K562 (cell line): ENCODE results near the gene ZCCHC4. TPM values are rescaled to one million over a fixed set of nuclear protein-coding genes. Genes with fewer than 3 reads are reported as not detected.

Experiments
- ELF4 ChIP-seq: fragments of 450-650 bp; formaldehyde crosslinking; IDR thresholded peaks from 2 replicates; pipeline ENCODE4 v1.4.0; 2022; ENCODE audit warnings: missing genetic modification characterization
- FUS ChIP-seq: fragments of 200-400 bp; formaldehyde crosslinking; optimal IDR thresholded peaks from 2 replicates; pipeline ENCODE3; 2017; ENCODE audit warnings: low read depth, low read length
- JUNB ChIP-seq: fragments of 450-650 bp; formaldehyde crosslinking; conservative IDR thresholded peaks from 2 replicates; pipeline ENCODE4 v1.4.0; 2020; ENCODE audit warnings: mild to moderate bottlenecking
- POU5F1 ChIP-seq: fragments of 150-350 bp; IDR thresholded peaks from 2 replicates; pipeline ENCODE4 v1.6.1; 2014; ENCODE audit warnings: borderline replicate concordance, low read length, low read depth, mild to moderate bottlenecking; ENCODE audit not compliant: partially characterized antibody
- RAD51 ChIP-seq: fragments of 450-650 bp; IDR thresholded peaks from 2 replicates; pipeline ENCODE4 v1.7.1; 2016; ENCODE audit warnings: low read depth, mild to moderate bottlenecking, borderline replicate concordance
- SREBF1 ChIP-seq: fragments of 150-350 bp; IDR thresholded peaks from 2 replicates; pipeline ENCODE4 v1.6.1; 2014; ENCODE audit warnings: antibody characterized with exemption, low read depth, low read length, borderline replicate concordance
- ZNF133 ChIP-seq: fragments of 250-450 bp; sonication (Bioruptor Pico); IDR thresholded peaks from 2 replicates; pipeline ENCODE4 v1.4.0; 2020; ENCODE audit warnings: mild to moderate bottlenecking
- ZNF184 ChIP-seq: sonication (generic); formaldehyde crosslinking; IDR thresholded peaks from 2 replicates; pipeline ENCODE4 v1.5.0; 2020; ENCODE audit warnings: missing genetic modification reagents
- ZNF76 ChIP-seq: fragments of 250-450 bp; sonication (Bioruptor Pico); IDR thresholded peaks from 2 replicates; pipeline ENCODE4 v1.4.0; 2020; ENCODE audit warnings: mild to moderate bottlenecking, moderate library complexity, borderline replicate concordance
- polyA plus RNA-seq, 8 experiments: library from polyadenylated mRNA; depleted of rRNA in 4 of 8; stranded (reverse) in 5 of 8; unstranded in 3 of 8; fragments of >200 nt; fragmentation: Nextera tagmentation in 2 of 8; fragmentation: Illumina TruSeq in 1 of 8; extraction: Ambion mirVana in 2 of 8; extraction: Trizol in 1 of 8; gene quantifications; 2 replicates each; pipeline versions ENCODE4 v1.2.1 to v1.2.3, GENCODE V29; 2011 to 2014; ENCODE audit warnings: inconsistent platforms in 1 of 8, missing spikeins in 1 of 8
- total RNA-seq, 7 experiments: library from RNA; depleted of rRNA in 6 of 7; stranded (reverse); fragments of >200 nt in 6 of 7; fragmentation: Illumina TruSeq in 2 of 7; extraction: Trizol in 2 of 7; gene quantifications; 2 replicates each; pipeline versions ENCODE4 v1.2.1 to v1.2.3, GENCODE V29; 2011 to 2021; ENCODE audit warnings: low replicate concordance in 1 of 7
- TF ChIP-seq, protein P1 (sequence below): fragments of 200-600 bp; sonication (generic); IDR thresholded peaks from one replicate; pipeline ENCODE4 v1.6.1; 2012; ENCODE audit warnings: mild to moderate bottlenecking, low read depth, low read length, inconsistent platforms
- TF ChIP-seq, protein P2 (sequence below): fragments of 250-450 bp; sonication (Bioruptor Pico); IDR thresholded peaks from 2 replicates; pipeline ENCODE4 v1.8.0; 2022; ENCODE audit warnings: inconsistent platforms

Gene ZCCHC4
- total and polyA plus RNA-seq, 9 of the 15 experiments (the other 6 are each of a cell fraction or from before 2014, with no cell fraction given) = 5.3 to 26.1 (median 15.2) TPM

DNA sequence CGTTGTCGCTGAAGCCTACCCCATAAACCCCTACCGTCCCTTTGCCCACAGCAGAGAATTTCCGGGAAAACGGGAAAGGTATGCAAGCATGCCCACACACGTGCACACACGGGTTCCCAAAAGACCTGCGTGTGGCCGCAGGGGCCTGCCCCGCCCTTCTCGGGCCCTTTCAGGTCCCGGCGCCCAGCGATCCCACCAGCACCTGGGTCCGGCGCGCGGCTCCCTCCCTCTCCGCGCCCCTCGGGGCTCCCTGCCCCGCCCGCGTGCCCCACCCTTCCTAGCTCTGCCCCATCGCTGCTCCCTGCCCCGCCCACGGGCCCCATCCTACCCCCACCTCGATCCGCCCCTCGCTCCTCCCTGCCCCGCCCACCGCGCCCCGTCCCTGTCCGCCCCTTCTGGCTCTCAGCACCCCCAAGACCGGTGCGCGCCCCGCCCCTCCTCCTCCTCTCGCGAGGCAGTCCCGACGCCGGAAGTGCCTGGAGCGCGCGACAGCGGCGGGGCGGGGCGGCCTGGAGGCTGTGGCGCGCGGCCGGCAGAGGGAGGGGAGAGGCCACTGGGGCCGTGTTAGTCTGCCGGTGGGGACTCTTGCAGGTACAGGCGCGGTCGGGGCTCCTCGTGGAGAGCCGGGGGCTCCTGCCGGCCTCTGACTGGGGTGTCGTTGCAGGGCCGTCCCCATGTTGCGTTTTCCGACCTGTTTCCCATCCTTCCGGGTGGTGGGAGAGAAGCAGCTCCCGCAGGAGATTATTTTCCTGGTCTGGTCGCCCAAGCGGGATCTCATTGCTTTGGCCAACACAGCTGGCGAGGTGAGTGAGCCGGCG lies 64.4 kb downstream of the ZCCHC4 start, which contains the start of gene ANAPC4 (continued):
- TF ChIP-seq, protein P1, sequence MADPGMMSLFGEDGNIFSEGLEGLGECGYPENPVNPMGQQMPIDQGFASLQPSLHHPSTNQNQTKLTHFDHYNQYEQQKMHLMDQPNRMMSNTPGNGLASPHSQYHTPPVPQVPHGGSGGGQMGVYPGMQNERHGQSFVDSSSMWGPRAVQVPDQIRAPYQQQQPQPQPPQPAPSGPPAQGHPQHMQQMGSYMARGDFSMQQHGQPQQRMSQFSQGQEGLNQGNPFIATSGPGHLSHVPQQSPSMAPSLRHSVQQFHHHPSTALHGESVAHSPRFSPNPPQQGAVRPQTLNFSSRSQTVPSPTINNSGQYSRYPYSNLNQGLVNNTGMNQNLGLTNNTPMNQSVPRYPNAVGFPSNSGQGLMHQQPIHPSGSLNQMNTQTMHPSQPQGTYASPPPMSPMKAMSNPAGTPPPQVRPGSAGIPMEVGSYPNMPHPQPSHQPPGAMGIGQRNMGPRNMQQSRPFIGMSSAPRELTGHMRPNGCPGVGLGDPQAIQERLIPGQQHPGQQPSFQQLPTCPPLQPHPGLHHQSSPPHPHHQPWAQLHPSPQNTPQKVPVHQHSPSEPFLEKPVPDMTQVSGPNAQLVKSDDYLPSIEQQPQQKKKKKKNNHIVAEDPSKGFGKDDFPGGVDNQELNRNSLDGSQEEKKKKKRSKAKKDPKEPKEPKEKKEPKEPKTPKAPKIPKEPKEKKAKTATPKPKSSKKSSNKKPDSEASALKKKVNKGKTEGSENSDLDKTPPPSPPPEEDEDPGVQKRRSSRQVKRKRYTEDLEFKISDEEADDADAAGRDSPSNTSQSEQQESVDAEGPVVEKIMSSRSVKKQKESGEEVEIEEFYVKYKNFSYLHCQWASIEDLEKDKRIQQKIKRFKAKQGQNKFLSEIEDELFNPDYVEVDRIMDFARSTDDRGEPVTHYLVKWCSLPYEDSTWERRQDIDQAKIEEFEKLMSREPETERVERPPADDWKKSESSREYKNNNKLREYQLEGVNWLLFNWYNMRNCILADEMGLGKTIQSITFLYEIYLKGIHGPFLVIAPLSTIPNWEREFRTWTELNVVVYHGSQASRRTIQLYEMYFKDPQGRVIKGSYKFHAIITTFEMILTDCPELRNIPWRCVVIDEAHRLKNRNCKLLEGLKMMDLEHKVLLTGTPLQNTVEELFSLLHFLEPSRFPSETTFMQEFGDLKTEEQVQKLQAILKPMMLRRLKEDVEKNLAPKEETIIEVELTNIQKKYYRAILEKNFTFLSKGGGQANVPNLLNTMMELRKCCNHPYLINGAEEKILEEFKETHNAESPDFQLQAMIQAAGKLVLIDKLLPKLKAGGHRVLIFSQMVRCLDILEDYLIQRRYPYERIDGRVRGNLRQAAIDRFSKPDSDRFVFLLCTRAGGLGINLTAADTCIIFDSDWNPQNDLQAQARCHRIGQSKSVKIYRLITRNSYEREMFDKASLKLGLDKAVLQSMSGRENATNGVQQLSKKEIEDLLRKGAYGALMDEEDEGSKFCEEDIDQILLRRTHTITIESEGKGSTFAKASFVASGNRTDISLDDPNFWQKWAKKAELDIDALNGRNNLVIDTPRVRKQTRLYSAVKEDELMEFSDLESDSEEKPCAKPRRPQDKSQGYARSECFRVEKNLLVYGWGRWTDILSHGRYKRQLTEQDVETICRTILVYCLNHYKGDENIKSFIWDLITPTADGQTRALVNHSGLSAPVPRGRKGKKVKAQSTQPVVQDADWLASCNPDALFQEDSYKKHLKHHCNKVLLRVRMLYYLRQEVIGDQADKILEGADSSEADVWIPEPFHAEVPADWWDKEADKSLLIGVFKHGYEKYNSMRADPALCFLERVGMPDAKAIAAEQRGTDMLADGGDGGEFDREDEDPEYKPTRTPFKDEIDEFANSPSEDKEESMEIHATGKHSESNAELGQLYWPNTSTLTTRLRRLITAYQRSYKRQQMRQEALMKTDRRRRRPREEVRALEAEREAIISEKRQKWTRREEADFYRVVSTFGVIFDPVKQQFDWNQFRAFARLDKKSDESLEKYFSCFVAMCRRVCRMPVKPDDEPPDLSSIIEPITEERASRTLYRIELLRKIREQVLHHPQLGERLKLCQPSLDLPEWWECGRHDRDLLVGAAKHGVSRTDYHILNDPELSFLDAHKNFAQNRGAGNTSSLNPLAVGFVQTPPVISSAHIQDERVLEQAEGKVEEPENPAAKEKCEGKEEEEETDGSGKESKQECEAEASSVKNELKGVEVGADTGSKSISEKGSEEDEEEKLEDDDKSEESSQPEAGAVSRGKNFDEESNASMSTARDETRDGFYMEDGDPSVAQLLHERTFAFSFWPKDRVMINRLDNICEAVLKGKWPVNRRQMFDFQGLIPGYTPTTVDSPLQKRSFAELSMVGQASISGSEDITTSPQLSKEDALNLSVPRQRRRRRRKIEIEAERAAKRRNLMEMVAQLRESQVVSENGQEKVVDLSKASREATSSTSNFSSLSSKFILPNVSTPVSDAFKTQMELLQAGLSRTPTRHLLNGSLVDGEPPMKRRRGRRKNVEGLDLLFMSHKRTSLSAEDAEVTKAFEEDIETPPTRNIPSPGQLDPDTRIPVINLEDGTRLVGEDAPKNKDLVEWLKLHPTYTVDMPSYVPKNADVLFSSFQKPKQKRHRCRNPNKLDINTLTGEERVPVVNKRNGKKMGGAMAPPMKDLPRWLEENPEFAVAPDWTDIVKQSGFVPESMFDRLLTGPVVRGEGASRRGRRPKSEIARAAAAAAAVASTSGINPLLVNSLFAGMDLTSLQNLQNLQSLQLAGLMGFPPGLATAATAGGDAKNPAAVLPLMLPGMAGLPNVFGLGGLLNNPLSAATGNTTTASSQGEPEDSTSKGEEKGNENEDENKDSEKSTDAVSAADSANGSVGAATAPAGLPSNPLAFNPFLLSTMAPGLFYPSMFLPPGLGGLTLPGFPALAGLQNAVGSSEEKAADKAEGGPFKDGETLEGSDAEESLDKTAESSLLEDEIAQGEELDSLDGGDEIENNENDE = no peak
- no peak for TF ChIP-seq ZNF184
- no peak for TF ChIP-seq ELF4 (CRISPR knock-in tag)
- no peak for TF ChIP-seq FUS
- no peak for TF ChIP-seq ZNF133 (CRISPR knock-in tag)
- no peak for TF ChIP-seq ZNF76
- no peak for TF ChIP-seq RAD51
- no peak for TF ChIP-seq SREBF1
- TF ChIP-seq JUNB = no peak
- TF ChIP-seq POU5F1 = no peak
- TF ChIP-seq, protein P2, sequence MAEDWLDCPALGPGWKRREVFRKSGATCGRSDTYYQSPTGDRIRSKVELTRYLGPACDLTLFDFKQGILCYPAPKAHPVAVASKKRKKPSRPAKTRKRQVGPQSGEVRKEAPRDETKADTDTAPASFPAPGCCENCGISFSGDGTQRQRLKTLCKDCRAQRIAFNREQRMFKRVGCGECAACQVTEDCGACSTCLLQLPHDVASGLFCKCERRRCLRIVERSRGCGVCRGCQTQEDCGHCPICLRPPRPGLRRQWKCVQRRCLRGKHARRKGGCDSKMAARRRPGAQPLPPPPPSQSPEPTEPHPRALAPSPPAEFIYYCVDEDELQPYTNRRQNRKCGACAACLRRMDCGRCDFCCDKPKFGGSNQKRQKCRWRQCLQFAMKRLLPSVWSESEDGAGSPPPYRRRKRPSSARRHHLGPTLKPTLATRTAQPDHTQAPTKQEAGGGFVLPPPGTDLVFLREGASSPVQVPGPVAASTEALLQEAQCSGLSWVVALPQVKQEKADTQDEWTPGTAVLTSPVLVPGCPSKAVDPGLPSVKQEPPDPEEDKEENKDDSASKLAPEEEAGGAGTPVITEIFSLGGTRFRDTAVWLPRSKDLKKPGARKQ (CRISPR knock-in tag) = no peak
